NCI-H2227 (cell line): ENCODE data around the gene FGL2.
"Not testable (repeated sequence)": the region's sequence is repeated elsewhere in the genome, so short reads cannot be mapped to it uniquely, and the experiment has no call there.

Experiments
- DNase-seq: peaks from one replicate; lab custom pipeline; 2025; ENCODE audit not compliant: unreplicated experiment; lab: John Stamatoyannopoulos, UW

FGL2 gene, protein sequence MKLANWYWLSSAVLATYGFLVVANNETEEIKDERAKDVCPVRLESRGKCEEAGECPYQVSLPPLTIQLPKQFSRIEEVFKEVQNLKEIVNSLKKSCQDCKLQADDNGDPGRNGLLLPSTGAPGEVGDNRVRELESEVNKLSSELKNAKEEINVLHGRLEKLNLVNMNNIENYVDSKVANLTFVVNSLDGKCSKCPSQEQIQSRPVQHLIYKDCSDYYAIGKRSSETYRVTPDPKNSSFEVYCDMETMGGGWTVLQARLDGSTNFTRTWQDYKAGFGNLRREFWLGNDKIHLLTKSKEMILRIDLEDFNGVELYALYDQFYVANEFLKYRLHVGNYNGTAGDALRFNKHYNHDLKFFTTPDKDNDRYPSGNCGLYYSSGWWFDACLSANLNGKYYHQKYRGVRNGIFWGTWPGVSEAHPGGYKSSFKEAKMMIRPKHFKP

DNA sequence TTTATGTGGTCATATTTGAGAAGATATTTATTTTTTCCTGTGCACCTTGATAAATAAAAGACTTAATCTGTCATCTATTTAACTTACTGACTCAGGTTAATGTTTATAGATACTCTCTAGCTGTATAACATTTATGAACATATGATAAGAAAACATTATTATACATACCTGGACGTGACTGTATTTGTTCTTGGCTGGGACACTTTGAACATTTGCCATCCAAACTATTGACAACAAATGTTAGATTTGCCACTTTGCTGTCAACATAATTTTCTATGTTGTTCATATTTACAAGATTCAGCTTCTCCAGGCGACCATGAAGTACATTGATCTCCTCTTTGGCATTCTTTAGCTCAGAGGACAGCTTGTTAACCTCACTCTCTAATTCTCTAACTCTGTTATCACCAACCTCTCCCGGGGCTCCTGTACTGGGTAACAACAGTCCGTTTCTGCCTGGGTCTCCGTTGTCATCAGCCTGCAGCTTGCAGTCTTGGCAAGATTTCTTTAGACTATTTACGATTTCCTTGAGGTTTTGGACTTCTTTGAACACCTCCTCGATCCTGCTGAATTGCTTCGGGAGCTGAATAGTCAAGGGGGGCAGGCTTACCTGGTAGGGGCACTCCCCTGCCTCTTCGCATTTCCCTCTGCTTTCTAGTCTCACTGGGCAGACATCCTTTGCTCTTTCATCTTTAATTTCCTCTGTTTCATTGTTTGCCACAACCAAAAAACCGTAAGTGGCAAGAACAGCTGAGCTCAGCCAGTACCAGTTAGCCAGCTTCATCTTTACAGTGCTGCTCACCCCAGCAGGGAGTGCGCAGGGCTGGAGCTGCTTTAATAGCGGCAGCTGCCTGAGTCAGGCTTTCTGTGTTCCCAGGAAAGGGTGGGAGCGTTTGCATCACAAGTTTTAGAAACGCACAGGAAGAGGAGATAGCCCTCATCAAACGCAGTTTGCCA lies at the start of gene FGL2:
Gene FGL2 (minus strand): TSS at position 807 of the 954 bp plus-strand sequence. CDS start 26 bp downstream, at position 781.
- peak; percentile 71 for DNase-seq

DNA sequence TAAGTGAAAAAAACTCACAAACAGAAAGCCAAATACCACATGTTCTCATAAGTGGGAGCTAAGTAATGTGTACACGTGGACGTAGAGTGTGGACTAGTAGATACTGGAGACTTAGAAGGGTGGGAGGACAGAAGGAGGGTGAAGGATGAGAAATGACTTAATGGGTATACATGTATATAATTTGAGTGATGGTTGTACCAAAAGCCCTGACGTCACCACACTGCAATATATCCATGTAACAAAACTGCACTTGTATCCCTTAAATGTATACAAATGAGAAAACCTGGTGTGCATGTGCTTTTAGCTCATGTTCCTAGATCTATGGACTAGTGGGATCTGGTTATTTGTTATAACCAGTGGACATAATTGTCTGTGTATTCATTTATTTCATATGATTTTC lies 48.5 kb upstream of the FGL2 start:
- no peak for DNase-seq

DNA sequence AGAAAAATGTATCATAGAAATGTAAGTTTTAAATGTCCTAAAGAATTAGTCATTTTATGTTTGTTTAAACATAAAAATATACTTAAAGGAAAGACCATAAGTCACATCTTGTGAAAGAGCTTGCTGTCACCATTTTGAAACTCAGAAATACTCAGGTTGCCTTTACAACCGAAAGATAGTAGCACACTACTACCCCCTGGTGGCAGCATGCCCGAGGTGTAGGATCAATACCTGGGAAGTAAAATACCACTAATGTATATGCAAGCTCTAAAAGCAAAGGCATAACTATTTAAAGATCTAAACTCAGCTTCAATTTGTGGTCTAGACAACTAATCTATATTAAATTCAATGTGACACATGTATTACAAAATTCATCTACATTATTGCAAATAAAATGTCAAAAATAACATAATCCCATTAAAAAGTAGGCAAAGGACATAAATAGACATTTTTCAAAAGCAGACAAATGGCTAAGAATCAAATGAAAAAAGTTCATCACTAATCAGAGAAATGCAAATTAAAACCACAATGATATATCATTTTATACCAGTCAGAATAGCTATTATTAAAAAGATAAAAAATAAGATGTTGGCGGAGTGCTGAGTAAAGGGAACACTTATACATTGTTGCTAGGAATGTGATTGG lies 47.7 kb upstream of the FGL2 start:
- DNase-seq = peak; percentile 85

DNA sequence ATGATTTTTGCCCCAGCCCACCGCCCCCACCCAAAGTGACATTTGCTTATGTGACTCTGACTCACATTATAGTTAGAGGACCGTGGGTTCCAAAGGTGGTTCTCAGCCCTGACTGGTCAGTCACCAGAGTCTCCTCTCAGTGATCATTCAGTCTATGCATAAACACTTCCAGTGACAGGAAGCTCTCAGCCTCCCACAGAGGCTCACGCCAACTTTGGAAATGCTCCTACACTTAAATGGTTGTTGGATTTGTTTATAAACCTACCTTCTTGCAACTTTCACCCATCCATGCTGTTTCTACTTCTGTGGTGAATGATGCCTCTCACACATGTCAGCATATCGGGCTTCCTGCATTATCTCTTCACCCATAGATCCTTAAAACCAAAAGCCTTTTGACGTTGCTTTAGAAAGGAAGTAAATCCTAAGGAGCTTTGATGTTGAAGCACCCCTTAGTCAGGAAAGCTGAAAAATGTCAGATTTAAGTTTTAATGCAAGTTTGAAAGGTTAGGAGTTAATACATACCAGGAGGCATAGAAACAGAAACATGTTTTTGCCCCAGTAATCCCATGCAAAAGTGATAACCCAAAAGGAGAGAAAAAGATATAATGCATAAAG lies 46.5 kb upstream of the FGL2 start:
- DNase-seq = no peak

DNA sequence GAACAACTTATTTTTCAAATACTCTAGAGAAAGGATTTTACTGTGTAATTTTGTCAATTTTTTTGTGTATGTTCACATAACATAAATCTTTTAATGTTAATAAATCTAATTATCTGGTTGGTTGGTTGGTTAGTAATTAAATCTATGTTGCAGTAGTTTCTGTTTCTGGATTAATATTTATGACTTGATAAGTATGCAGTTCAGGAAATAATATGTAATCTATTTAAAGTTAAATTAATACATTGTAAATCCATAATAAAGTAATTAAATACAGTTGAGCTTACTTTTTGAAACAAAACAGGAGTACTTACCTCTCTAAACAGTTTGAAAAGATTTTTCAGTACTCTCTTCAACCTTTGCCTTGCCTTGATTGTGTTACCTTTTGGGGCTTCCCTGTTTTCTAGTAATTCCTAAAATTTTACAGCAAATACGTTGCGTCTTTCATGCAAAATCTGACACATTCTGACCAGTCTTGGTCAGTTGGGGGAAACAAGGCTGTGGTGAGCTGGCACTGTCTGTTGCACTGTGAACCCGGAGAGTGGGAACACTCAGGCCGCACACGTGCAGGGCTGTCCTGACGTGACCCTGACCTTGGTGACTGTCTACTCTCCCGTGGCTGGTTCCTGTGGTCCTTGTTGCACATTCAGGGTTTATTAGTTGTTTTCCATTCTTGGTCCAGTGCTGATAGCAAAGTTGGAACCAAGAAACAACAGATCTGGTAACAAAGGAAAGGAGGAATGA lies 45.6 kb upstream of the FGL2 start:
- DNase-seq = no peak

DNA sequence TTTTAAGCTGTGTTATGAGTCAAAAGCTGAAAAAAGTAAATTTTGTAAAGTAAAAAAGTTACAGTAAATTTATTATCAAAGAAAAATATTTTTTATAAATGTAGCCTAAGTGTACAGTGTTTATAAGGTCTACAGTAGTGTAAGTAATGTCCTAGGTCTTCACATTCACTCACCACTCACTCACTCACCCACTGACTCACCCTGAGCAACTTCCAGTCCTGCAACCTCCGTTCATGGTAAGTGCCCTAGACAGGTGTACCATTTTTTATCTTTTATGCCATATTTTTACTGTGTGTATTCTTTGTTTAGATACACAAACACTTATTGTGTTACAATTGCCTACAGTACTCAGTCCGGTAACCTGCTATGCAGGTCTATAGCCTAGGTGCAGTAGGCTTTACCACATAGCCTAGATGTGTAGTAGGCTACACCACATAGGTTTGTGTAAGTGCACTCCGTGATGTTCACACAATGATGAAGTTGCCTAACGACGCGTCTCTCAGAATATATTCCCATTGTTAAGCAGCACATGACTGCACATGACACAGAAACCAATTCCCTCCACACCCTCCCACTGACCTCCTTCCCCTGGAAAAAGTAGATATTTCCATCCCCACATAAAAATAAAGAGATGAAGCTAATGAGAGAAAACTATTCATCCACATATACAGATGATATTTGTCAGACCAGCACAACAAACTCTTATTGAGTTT lies 44.8 kb upstream of the FGL2 start:
- no peak for DNase-seq

DNA sequence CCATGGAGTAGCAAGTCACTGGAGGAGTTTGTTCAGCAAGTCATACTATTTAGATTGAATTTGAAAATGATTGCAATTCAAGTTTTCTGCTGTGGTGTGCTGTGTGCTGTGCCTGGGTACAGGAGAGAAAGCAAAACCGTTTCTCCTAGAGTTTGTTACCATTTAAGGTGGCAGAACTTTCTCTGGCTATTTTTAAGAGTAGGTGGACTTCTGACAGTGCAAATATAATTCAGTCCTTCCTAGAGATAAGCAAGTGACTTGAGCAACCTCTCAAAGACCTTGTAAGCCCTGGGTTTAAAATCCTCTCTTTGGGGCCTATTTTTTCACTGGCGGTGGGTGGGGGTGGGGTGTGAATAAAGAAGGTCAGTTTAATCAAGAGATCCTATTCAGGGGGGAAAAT lies 42.9 kb upstream of the FGL2 start:
- DNase-seq = no peak

DNA sequence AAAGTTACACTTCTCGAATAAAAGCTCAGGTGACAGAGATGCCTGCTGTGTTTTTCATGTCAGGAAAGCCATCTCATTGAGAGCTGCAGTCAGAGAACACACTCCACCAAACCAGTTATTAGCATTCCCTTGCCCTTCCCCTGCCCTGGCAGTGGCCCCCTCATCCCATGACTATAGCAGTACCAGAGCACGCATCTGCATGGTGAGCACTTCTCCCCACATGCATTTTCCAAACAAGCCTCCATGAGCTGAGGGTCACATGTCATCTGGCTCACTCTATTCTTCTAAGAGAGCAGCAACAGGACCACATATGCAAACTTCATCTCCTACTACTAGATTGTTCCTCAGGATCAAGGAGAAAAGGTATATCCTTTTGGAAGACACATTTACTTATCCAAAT lies 42.4 kb upstream of the FGL2 start:
- no peak for DNase-seq

DNA sequence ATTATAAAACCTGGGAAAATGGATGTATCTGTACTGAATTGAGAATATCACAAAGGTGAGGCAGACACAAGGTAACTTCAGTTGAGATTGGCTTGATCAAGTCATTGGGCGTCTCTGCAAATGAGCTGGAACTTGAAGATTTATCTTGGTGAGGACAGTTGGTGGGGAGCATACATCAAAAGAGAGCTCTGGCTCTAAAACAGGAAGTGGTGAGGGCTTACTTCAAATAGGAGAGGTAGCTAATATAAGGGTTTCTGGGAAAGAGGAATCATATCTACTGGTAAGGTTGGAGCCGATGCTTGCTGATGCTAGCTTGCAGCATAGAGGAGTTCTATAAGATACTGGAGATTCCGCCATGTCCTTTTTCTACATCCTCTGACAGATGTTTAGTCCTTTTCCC lies 39.9 kb upstream of the FGL2 start:
- no peak for DNase-seq

DNA sequence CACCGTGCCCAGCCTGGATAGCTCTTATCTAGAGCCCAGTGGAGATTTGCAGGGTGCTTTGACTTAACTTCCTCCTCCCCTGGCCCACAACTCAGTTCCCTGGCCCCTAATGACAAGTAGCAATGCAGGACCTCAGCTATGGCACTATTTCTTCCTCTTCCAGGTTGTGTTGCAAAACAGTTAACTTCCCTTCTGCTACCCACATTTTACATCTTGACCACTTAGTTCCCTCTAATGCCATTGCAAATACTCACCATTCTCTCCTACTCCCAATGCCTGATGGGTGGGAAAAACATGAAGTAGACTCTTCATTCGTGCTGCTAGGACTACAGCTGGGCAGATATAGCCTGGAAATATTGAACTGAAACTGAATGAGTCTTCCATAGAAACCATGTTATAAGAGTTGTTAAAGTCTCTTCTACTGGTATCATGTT lies 39.1 kb upstream of the FGL2 start:
- no peak for DNase-seq

DNA sequence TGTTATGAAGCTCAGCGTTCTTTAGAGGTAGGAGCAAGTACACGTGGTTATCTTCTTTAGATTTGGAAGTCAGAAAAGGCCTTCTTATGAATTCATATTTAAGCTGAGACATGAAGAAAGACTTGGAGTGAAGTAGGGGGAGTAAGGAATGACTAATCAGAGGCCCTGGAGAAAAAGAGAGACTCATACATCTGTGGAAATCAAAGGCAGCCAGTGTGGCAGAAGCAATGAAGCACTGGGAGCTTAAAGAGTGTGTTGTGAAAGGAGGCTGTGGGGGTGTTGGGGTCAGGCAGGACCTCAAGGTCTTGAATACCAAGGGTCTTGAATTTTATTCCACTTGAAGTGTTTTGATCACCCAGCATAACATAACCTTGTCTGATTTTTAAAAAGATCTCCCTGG lies 35.7 kb upstream of the FGL2 start:
- DNase-seq = no peak

DNA sequence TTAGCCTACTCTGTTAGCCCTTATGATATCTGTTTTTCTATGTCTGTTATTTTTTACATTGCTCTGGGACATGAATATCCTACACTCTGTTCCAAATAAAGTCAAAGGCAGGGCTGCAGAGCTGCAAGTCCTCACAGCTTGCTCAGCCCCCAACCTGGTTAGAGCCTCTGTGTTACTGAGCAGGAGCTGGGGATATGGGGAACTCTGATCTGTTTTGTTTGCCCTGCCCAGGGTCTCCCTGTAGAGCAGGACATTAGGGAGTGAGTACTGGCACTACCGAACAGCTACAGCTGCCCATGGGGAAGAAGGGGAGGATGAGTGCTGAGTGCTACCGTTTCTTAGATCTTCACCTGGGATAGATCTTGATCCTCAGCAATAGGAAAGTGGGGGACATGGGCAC lies 32.8 kb upstream of the FGL2 start:
- no peak for DNase-seq

DNA sequence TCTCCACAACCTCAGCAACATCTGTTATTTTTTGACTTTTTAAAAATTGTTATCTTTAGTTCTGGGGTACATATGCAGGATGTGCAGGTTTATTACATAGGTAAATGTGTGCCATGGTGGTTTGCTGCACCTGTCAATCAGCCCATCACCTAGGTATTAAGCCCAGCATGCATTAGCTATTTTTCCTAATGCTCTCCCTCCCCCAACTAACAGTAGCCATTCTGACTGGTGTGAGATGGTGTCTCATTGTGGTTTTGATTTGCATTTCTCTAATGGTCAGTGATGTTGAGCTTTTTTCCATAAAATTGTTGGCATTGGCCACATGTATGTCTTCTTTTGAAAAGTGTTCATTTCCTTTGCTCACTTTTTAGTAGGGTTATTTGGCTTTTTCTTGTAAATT lies 29.2 kb upstream of the FGL2 start:
- DNase-seq = not testable (repeated sequence)

DNA sequence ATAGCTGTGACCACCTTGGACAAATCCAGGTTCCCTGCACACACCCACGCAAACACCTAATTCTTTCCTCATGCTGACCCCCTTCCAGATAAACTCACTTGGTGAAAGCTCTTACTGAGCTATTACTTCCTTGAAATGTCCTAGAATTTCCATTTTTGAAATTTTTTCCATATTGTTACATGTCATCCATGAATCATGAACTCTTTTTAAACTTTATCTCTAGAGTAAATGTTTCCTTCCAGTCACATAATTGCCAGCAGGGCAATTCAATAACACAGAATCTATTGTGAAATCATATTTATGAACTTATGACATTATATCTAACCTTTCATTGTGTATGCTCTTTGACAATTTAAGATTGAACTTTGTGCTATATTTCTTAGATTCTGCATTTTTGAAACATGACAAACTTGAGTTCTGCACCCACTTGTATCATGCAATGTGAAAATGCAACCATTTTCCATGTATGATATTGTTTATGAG lies 26.8 kb upstream of the FGL2 start:
- DNase-seq = no peak

DNA sequence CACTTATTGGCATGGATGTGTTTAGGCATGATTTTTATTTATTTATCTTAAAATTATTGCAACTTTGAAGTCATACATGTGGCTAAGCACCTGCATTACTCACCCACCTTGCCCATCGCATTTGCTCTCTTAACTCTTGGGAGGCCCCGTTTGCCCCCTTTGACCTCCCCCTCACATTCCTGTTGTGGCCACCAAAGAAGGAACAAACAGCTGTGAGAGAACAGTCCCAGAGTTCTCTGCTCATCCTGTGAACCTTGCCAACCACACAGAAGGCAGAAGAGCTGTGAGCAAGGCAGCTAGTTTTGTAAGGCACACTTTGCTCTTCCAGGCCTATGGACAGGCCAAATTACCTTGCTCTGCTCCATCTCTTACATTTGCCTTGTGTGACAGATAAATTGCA lies 23.6 kb upstream of the FGL2 start:
- DNase-seq = no peak

DNA sequence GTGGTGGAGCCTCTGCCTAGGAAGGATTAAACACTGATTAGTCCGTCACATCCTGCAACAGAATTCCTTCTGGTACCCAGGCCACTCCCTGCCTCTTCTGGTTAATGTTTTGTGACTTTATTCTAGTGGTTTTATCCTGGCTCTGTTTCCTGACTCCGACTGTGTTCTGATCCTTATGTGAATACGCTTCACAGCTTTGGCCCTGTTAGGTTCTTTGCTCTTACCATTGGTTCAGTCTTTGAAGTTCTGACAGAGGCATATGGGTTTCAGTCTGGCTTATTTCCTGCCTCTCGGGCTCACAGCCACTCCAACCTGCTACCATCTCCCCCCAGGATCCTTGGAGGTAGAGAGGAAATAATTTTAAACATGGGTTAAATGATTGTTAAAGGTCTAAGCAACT lies 23.2 kb upstream of the FGL2 start:
- no peak for DNase-seq

DNA sequence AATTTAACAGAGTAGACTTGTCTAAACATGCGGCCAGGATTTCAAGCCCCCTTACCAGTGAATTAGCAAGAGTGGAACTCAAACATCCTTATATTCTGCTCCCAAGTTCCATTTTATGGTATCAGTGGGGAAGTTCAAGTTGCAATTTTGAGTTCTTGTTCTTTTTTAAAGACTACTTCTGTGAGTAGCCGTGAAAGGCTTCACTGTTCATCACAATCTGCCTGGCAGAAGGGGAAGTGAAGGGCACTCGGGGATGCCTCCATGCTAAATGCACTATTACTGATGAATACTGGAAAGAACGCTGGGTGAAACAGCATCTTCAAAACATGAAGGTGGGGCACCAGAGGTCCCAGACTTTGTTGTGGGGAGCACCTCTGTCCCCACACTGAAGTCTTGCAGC lies 22.4 kb upstream of the FGL2 start:
- DNase-seq = no peak

DNA sequence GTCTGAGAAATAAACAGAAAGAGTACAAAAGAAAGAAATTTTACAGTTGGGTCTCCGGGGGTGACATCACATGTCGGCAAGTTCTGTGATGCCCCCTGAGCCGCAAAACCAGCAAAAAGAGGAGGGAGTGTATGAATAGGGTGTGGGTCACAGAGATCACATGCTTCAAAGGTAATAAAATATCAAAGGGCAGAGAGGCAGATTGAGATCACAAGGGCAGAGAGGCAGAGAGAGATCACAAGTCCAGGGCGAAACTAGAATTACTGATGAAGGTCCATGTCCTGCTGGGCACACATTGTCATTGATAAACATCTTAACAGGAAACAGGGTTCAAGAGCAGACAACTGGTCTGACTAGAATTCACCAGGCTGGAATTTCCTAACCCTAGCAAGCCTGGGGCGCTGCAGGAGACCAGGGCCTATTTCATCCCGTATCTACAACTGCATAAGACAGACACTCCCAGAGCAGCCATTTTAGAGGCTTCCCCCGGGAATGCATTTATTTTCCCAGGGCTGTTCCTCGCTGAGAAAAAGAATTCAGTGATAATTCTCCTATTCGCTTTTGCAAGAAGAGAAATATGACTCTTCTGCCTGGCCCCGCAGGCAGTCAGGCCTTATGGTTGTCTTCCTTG lies 20.2 kb upstream of the FGL2 start:
- DNase-seq = not testable (repeated sequence)
